ENCODE measurements around the gene MICALL2. TPM values are rescaled to one million over a fixed set of nuclear protein-coding genes. Genes with fewer than 3 reads are reported as not detected.

Gene MICALL2
- total and polyA plus RNA-seq, 4 donors = 2.9 to 16.3 (median 7.6) TPM

- TF ChIP-seq, protein P1, sequence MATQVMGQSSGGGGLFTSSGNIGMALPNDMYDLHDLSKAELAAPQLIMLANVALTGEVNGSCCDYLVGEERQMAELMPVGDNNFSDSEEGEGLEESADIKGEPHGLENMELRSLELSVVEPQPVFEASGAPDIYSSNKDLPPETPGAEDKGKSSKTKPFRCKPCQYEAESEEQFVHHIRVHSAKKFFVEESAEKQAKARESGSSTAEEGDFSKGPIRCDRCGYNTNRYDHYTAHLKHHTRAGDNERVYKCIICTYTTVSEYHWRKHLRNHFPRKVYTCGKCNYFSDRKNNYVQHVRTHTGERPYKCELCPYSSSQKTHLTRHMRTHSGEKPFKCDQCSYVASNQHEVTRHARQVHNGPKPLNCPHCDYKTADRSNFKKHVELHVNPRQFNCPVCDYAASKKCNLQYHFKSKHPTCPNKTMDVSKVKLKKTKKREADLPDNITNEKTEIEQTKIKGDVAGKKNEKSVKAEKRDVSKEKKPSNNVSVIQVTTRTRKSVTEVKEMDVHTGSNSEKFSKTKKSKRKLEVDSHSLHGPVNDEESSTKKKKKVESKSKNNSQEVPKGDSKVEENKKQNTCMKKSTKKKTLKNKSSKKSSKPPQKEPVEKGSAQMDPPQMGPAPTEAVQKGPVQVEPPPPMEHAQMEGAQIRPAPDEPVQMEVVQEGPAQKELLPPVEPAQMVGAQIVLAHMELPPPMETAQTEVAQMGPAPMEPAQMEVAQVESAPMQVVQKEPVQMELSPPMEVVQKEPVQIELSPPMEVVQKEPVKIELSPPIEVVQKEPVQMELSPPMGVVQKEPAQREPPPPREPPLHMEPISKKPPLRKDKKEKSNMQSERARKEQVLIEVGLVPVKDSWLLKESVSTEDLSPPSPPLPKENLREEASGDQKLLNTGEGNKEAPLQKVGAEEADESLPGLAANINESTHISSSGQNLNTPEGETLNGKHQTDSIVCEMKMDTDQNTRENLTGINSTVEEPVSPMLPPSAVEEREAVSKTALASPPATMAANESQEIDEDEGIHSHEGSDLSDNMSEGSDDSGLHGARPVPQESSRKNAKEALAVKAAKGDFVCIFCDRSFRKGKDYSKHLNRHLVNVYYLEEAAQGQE (IDR thresholded peaks at IDR 0.05) = no peak
- TF ChIP-seq HNF4G (IDR thresholded peaks at IDR 0.05) (no peak), TAF1 (conservative IDR thresholded peaks at IDR 0.05) (no peak), RXRA (IDR thresholded peaks at IDR 0.05) (no peak), NR2F2 (IDR thresholded peaks at IDR 0.05) (no peak), YY1 (IDR thresholded peaks at IDR 0.05) (no peak)
- TF ChIP-seq, protein P2, sequence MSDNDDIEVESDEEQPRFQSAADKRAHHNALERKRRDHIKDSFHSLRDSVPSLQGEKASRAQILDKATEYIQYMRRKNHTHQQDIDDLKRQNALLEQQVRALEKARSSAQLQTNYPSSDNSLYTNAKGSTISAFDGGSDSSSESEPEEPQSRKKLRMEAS (IDR thresholded peaks at IDR 0.05) = no peak
These were observed 32.1 kb downstream of the MICALL2 start (continued) for GRCh38 chr7:1427064-1427657.

DNA sequence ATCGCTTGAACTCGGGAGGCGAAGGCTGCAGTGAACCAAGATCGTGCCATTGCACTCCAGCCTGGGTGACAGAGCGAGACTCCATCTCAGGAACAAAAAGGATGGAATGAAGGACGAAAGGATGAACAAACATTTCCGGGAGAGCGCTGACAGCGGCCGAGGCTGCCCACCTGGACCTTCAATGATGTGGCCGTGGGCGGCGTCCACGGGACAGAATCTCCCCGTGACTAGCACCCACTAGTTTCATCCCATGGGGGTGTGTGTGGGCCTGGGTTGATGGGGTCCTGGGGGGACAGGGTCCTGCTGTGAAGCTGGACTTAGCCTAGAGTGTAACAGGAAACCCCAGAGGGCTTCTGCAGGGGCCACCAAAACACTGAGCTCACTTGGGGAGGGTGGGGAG, 32.8 kb downstream of the MICALL2 start:
- DNase-seq (ENCODE audit: low spot score) = no peak
- TF ChIP-seq HNF4G (IDR thresholded peaks at IDR 0.05) (no peak), SP1 (IDR thresholded peaks at IDR 0.05) (no peak), YY1 (IDR thresholded peaks at IDR 0.05) (no peak), NR2F2 (IDR thresholded peaks at IDR 0.05) (no peak), FOXA2 (IDR thresholded peaks at IDR 0.05) (no peak), ATF3 (IDR thresholded peaks at IDR 0.05) (no peak), RXRA (IDR thresholded peaks at IDR 0.05) (no peak), JUND (IDR thresholded peaks at IDR 0.05) (no peak)
- TF ChIP-seq, protein P1 (IDR thresholded peaks at IDR 0.05) = no peak
- TF ChIP-seq, protein P3, sequence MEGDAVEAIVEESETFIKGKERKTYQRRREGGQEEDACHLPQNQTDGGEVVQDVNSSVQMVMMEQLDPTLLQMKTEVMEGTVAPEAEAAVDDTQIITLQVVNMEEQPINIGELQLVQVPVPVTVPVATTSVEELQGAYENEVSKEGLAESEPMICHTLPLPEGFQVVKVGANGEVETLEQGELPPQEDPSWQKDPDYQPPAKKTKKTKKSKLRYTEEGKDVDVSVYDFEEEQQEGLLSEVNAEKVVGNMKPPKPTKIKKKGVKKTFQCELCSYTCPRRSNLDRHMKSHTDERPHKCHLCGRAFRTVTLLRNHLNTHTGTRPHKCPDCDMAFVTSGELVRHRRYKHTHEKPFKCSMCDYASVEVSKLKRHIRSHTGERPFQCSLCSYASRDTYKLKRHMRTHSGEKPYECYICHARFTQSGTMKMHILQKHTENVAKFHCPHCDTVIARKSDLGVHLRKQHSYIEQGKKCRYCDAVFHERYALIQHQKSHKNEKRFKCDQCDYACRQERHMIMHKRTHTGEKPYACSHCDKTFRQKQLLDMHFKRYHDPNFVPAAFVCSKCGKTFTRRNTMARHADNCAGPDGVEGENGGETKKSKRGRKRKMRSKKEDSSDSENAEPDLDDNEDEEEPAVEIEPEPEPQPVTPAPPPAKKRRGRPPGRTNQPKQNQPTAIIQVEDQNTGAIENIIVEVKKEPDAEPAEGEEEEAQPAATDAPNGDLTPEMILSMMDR (IDR thresholded peaks at IDR 0.05; ENCODE audit: low read depth, low read length, missing input control) = no peak
- 90% methylated on average over 15 of the region's 15 CpGs for WGBS
- Histone ChIP-seq H3K4me3 (ENCODE audit: low read depth in 1 of 3, low read length in 3 of 3) (no peak overlapping the region), H3K36me3 (ENCODE audit: control insufficient read depth in 4 of 4, insufficient read depth in 3 of 4, low read depth in 1 of 4, low read length in 3 of 4) (no peaks in the 10 kb centered on the region), H3K9ac (ENCODE audit: low read depth in 1 of 2, low read length in 2 of 2) (no peak overlapping the region), H3K9me3 (ENCODE audit: control insufficient read depth in 4 of 4, low read length in 3 of 4) (no peaks in the 10 kb centered on the region), H3K27me3 (ENCODE audit: control insufficient read depth in 4 of 4, insufficient read depth in 4 of 4, low read length in 3 of 4) (no peaks in the 10 kb centered on the region), H3K4me1 (ENCODE audit: control insufficient read depth in 4 of 4, insufficient read depth in 4 of 4, low read length in 3 of 4) (no peaks in the 10 kb centered on the region), H3K27ac (ENCODE audit: low read depth in 1 of 2, low read length in 2 of 2) (no peak overlapping the region)

All from liver (tissue), 9 donors.